ENCODE data around the gene DGKD. TPM values are rescaled to one million over a fixed set of nuclear protein-coding genes. Genes with fewer than 3 reads are reported as not detected.

DGKD gene
- total and polyA plus RNA-seq, 2 donors from 2014 or later, result 2.6 to 32.3 TPM

DNA sequence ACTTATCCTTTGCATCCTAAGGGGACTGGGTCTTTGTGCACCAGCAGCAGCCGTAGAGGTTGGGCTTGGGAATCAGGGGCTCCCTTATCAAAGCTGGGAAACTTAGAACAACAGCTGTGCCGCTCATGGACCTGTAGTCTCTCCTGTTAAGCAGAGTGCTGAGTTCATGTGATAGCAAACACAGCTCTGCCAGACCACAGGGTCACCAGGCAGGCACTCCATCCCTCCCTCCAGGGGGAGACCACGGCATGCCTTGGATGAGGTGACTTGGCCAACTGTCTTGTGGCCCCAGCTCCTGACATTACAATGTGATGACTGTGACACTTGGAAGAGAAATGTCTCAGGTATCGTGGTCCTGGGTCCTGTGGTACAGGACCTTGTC is 60.0 kb downstream of the DGKD start:
- H3K36me3 ChIP-seq (ENCODE audit: control insufficient read depth in 2 of 3, insufficient read depth in 3 of 3, low read length in 3 of 3), result no peaks in the 10 kb centered on the region
- peaks cover 0 to 18% (median 11%) of the 10 kb centered on the region in 3 donors for H3K4me1 ChIP-seq (ENCODE audit: control insufficient read depth in 2 of 3, insufficient read depth in 2 of 3, low read depth in 1 of 3, low read length in 3 of 3)
- no peak overlapping the region for H3K4me3 ChIP-seq (ENCODE audit: low read length in 3 of 3)
- intact Hi-C loops (cut with DNase I), result no loop called here
- FAIRE-seq (no peak), DNase-seq (no peak)
- H3K9me3 ChIP-seq (ENCODE audit: control insufficient read depth in 2 of 3, insufficient read depth in 1 of 3, low read length in 3 of 3), result peaks cover 0 to 14% (median 0%) of the 10 kb centered on the region in 3 donors
- H3K9ac ChIP-seq (ENCODE audit: low read length in 3 of 3), result peak overlapping the region in 1 of 3 donors; percentile 14
- TF ChIP-seq, protein P1, sequence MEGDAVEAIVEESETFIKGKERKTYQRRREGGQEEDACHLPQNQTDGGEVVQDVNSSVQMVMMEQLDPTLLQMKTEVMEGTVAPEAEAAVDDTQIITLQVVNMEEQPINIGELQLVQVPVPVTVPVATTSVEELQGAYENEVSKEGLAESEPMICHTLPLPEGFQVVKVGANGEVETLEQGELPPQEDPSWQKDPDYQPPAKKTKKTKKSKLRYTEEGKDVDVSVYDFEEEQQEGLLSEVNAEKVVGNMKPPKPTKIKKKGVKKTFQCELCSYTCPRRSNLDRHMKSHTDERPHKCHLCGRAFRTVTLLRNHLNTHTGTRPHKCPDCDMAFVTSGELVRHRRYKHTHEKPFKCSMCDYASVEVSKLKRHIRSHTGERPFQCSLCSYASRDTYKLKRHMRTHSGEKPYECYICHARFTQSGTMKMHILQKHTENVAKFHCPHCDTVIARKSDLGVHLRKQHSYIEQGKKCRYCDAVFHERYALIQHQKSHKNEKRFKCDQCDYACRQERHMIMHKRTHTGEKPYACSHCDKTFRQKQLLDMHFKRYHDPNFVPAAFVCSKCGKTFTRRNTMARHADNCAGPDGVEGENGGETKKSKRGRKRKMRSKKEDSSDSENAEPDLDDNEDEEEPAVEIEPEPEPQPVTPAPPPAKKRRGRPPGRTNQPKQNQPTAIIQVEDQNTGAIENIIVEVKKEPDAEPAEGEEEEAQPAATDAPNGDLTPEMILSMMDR (IDR thresholded peaks at IDR 0.05; ENCODE audit: borderline replicate concordance, extremely low read depth, insufficient read depth), result no peak
- peak overlapping the region; percentile 10 to 58 for H3K27ac ChIP-seq (ENCODE audit: low read depth in 2 of 2, low read length in 2 of 2)
- H3K27me3 ChIP-seq (ENCODE audit: control insufficient read depth, insufficient read depth, low read length), result no peaks in the 10 kb centered on the region

DNA sequence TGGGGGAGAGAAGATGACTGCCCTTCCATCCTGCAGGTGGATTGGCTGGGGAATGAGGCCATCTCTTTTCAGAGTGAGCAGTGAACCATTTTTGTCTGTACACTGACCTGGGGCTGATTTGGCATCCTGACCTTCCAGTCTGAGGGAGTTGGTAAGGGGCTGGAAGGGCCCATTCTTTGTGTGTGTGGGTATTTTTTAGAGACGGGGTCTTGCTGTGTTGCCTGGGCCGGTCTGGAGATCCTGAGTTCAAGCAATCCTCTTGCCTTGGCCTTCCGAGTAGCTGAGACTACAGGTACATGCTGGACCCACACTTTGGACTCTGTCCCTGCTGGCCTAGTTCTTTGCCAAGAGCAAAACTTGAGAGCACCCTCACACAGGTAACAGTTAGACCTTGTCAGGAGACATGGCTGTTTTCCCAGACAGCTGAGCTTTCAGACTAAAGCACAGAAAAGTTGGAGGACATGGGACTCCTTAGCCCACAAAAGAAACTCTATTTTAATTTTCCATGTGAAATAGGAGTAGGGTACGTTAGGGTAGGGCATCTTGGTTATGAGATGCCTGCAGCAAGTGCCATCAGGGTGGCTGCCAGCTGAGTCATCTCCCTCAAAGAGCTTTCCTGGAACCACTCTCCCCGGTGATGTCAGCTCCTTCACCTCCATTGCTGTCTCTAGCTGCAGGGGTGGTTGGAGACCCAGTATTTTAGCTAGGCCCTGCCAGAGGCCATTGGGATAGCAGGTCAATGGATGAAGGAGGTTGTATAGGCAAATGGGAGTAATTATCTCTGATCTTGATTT is 60.7 kb downstream of the DGKD start:
- FAIRE-seq (no peak), DNase-seq (no peak)
- Histone ChIP-seq H3K9ac (ENCODE audit: low read length in 3 of 3) (no peak overlapping the region), H3K27ac (ENCODE audit: low read depth in 2 of 2, low read length in 2 of 2) (peak overlapping the region in 1 of 2 donors; percentile 58), H3K9me3 (ENCODE audit: control insufficient read depth in 2 of 3, insufficient read depth in 1 of 3, low read length in 3 of 3) (peaks cover 0 to 14% (median 0%) of the 10 kb centered on the region in 3 donors), H3K36me3 (ENCODE audit: control insufficient read depth in 2 of 3, insufficient read depth in 3 of 3, low read length in 3 of 3) (no peaks in the 10 kb centered on the region), H3K4me3 (ENCODE audit: low read length in 3 of 3) (no peak overlapping the region), H3K4me1 (ENCODE audit: control insufficient read depth in 2 of 3, insufficient read depth in 2 of 3, low read depth in 1 of 3, low read length in 3 of 3) (peaks cover 0 to 18% (median 14%) of the 10 kb centered on the region in 3 donors), H3K27me3 (ENCODE audit: control insufficient read depth, insufficient read depth, low read length) (no peaks in the 10 kb centered on the region)
- TF ChIP-seq, protein P1 (IDR thresholded peaks at IDR 0.05; ENCODE audit: borderline replicate concordance, extremely low read depth, insufficient read depth), result no peak
- intact Hi-C loops (cut with DNase I), result no loop called here

DNA sequence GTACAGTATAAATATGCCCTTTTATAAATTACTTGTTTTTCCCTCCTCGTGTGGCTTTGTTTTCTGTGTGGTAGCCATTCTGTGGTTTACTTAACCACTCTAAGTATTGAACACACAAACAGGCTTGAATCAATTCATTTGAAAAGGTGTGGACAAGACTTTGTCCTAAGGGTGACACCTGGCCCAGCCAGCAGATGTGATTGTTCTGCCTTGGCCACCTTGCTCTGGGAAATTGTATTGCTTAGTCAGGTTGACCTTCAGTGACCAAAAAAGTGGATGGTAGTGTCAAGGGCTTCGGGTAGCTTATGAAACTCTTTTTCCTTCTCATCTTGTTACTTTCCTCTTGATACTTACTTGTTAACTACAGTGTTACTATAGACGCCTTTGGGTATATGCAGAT is 61.9 kb downstream of the DGKD start:
- no peak overlapping the region for H3K4me3 ChIP-seq (ENCODE audit: low read length in 3 of 3)
- FAIRE-seq, result no peak
- intact Hi-C loops (cut with DNase I), result no loop called here
- no peaks in the 10 kb centered on the region for H3K27me3 ChIP-seq (ENCODE audit: control insufficient read depth, insufficient read depth, low read length)
- TF ChIP-seq, protein P1 (IDR thresholded peaks at IDR 0.05; ENCODE audit: borderline replicate concordance, extremely low read depth, insufficient read depth), result no peak
- H3K9ac ChIP-seq (ENCODE audit: low read length in 3 of 3), result no peak overlapping the region
- H3K36me3 ChIP-seq (ENCODE audit: control insufficient read depth in 2 of 3, insufficient read depth in 3 of 3, low read length in 3 of 3), result no peaks in the 10 kb centered on the region
- DNase-seq, result no peak
- no peak overlapping the region for H3K27ac ChIP-seq (ENCODE audit: low read depth in 2 of 2, low read length in 2 of 2)
- H3K9me3 ChIP-seq (ENCODE audit: control insufficient read depth in 2 of 3, insufficient read depth in 1 of 3, low read length in 3 of 3), result peaks cover 0 to 8% (median 0%) of the 10 kb centered on the region in 3 donors
- H3K4me1 ChIP-seq (ENCODE audit: control insufficient read depth in 2 of 3, insufficient read depth in 2 of 3, low read depth in 1 of 3, low read length in 3 of 3), result peaks cover 0 to 18% (median 17%) of the 10 kb centered on the region in 3 donors

All from kidney (tissue), 14 donors.